Mesenchymal stem cell (in vitro differentiated cells and primary cell): ENCODE results near the gene IFIT2.

Experiments used
- DNase-seq: peaks from one replicate; pipeline ENCODE4 v3.0.0-alpha.2; 2013
- H2AFZ ChIP-seq: one replicate; pipeline ENCODE4 v1.6.1; 2013; ENCODE audit warnings: low read depth, mild to moderate bottlenecking, control low read depth, inconsistent platforms, low read length, moderate library complexity
- H2AK5ac ChIP-seq: 2 replicates; pipeline ENCODE4 v1.6.1; 2013; ENCODE audit warnings: low read length, moderate library complexity, mild to moderate bottlenecking, inconsistent platforms; ENCODE audit not compliant: severe bottlenecking
- H2BK120ac ChIP-seq: one replicate; pipeline ENCODE4 v1.6.1; 2013; ENCODE audit warnings: low read depth, mild to moderate bottlenecking, inconsistent platforms, low read length, moderate library complexity
- H2BK12ac ChIP-seq, 2 experiments: one replicate each; pipeline ENCODE4 v1.6.1; 2013; ENCODE audit warnings: inconsistent platforms in 2 of 2, low read length in 2 of 2, mild to moderate bottlenecking in 2 of 2, moderate library complexity in 2 of 2, control low read depth in 1 of 2
- H2BK15ac ChIP-seq: one replicate; pipeline ENCODE4 v1.6.1; 2013; ENCODE audit warnings: mild to moderate bottlenecking, low read depth, inconsistent platforms; ENCODE audit not compliant: poor library complexity, severe bottlenecking
- H2BK5ac ChIP-seq: 2 replicates; pipeline ENCODE4 v1.6.1; 2013; ENCODE audit warnings: low read depth, mild to moderate bottlenecking, low read length, control low read depth, inconsistent platforms; ENCODE audit not compliant: poor library complexity, severe bottlenecking
- H3K14ac ChIP-seq, 2 experiments: one replicate each; pipeline ENCODE4 v1.6.1; 2013; ENCODE audit warnings: inconsistent platforms in 2 of 2, low read length in 2 of 2, control low read depth in 1 of 2, mild to moderate bottlenecking in 1 of 2, moderate library complexity in 1 of 2
- H3K18ac ChIP-seq, 2 experiments: one replicate each; pipeline ENCODE4 v1.6.1; 2013; ENCODE audit warnings: inconsistent platforms in 2 of 2, low read length in 2 of 2, control low read depth in 1 of 2, low read depth in 1 of 2, mild to moderate bottlenecking in 1 of 2
- H3K23ac ChIP-seq, 2 experiments: one replicate each; pipeline ENCODE4 v1.6.1; 2013; ENCODE audit warnings: inconsistent platforms in 2 of 2, low read length in 2 of 2, mild to moderate bottlenecking in 2 of 2, moderate library complexity in 2 of 2, control low read depth in 1 of 2
- H3K27ac ChIP-seq: 2 replicates; pipeline ENCODE4 v1.5.1; 2013; ENCODE audit warnings: mild to moderate bottlenecking, moderate library complexity, low read length, control low read depth, inconsistent platforms; ENCODE audit not compliant: poor library complexity, severe bottlenecking
- H3K27me3 ChIP-seq, 2 experiments: 2 replicates each; pipeline versions ENCODE4 v1.6.1 to v1.7.0; 2013; ENCODE audit warnings: low read length in 2 of 2, mild to moderate bottlenecking in 2 of 2, moderate library complexity in 2 of 2, control low read depth in 1 of 2, inconsistent platforms in 1 of 2; ENCODE audit not compliant: control insufficient read depth in 1 of 2, insufficient read depth in 1 of 2
- H3K36me3 ChIP-seq, 2 experiments: 2 replicates each; pipeline versions ENCODE4 v1.6.1 to v1.7.0; 2013; ENCODE audit warnings: low read length in 2 of 2, control low read depth in 1 of 2, inconsistent platforms in 1 of 2, low read depth in 1 of 2, mild to moderate bottlenecking in 1 of 2; ENCODE audit not compliant: insufficient read depth in 2 of 2, control insufficient read depth in 1 of 2
- H3K4ac ChIP-seq, 2 experiments: one replicate each; pipeline ENCODE4 v1.6.1; 2013; ENCODE audit warnings: inconsistent platforms in 2 of 2, low read length in 2 of 2, mild to moderate bottlenecking in 2 of 2, moderate library complexity in 2 of 2, control low read depth in 1 of 2, low read depth in 1 of 2
- H3K4me1 ChIP-seq: 2 replicates; pipeline ENCODE4 v1.6.1; 2013; ENCODE audit warnings: low read depth, low read length, control low read depth; ENCODE audit not compliant: control insufficient read depth, insufficient read depth
- H3K4me2 ChIP-seq: 2 replicates; pipeline ENCODE4 v1.6.1; 2013; ENCODE audit warnings: low read length, mild to moderate bottlenecking, inconsistent platforms; ENCODE audit not compliant: poor library complexity, severe bottlenecking
- H3K4me3 ChIP-seq, 2 experiments: 2 replicates each; pipeline versions ENCODE4 v1.5.1 to v1.7.0; 2013; ENCODE audit warnings: low read length in 2 of 2, mild to moderate bottlenecking in 2 of 2, control low read depth in 1 of 2, low read depth in 1 of 2; ENCODE audit not compliant: insufficient read depth in 1 of 2
- H3K79me1 ChIP-seq: replicated peaks from 2 replicates; pipeline ENCODE4 v1.6.1; 2013; ENCODE audit warnings: mild to moderate bottlenecking, control low read depth, low read length, inconsistent platforms; ENCODE audit not compliant: poor library complexity, severe bottlenecking
- H3K9ac ChIP-seq: 2 replicates; pipeline ENCODE4 v1.7.0; 2013; ENCODE audit warnings: mild to moderate bottlenecking, low read length, moderate library complexity
- H3K9me3 ChIP-seq: 2 replicates; pipeline ENCODE4 v1.7.0; 2013; ENCODE audit warnings: mild to moderate bottlenecking, low read length; ENCODE audit not compliant: control insufficient read depth
- H4K8ac ChIP-seq: one replicate; pipeline ENCODE4 v1.6.1; 2013; ENCODE audit warnings: inconsistent platforms, mild to moderate bottlenecking, low read length, moderate library complexity
- H4K91ac ChIP-seq: one replicate; pipeline ENCODE4 v1.6.1; 2013; ENCODE audit warnings: mild to moderate bottlenecking, low read length, inconsistent platforms
- WGBS: methylation state at CpG from one replicate; pipeline ENCODE4 v1.1.7; 2013; ENCODE audit warnings: mixed read lengths; 5-methylcytosine and 5-hydroxymethylcytosine counted together

IFIT2 gene

DNA sequence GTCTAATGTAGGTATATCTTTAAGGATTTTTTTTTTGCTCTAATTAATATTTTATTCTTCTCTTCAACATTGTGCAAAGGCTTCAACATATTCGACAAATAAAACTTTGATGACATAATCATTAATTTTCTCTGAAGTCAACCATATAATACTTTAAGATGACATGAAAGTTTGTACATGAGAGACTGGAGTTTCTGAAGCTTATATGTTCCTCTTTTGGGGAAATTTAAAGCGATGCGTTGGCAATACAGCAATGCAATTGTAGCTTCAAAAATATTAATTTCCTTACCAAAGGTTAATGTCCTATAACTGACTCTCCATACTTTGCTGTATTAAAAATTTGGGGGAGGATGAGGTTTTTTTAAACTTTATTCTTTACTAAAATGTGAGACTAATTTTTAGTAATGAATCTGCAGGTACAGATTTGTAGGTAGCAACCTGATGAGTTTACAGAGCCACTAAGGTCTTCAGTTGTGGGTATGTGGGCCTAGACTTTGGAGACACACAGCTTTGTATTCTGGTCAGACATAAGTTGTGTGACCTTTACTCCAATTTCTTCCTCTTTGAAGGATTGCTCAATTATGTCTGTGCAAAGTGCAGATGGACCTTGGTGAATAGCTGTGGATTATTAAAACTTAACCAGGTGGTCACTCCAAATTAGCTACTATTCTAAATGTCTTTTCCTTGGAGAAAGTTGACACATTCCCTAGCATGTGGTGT, 32.3 kb upstream of the IFIT2 start:
- H2BK120ac ChIP-seq = no peak overlapping the region
- WGBS = no CpG with 5 or more reads among the region's 3 CpGs

DNA sequence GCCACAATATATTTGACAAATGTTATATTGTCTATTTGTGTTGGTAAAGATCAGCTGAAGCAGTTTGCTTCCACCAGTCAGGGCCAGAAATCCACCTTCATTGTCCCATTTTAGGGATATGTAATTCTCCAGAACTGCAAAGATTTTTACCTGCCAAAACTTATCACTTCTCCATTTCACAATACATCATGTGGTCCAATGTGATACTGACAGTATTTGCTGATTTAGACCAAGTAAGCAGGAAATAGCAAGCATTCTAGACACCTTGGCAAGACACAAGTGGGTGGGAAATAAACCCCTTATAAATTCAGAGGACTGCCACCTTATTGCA, 31.7 kb upstream of the IFIT2 start:
- DNase-seq = no peak
- Histone ChIP-seq H3K4ac (no peak overlapping the region), H3K9me3 (no peaks in the 10 kb centered on the region), H3K36me3 (no peaks in the 10 kb centered on the region), H2AFZ (no peak overlapping the region), H4K8ac (no peak overlapping the region), H3K4me1 (peaks cover under 1% of the 10 kb centered on the region), H3K23ac (no peak overlapping the region), H3K79me1 (no peaks in the 10 kb centered on the region), H3K27ac (no peak overlapping the region), H2BK15ac (no peak overlapping the region), H2AK5ac (no peak overlapping the region), H2BK120ac (no peak overlapping the region), H2BK12ac (no peak overlapping the region), H3K18ac (no peak overlapping the region), H4K91ac (no peak overlapping the region), H2BK5ac (no peak overlapping the region), H3K4me3 (no peak overlapping the region), H3K4me2 (no peak overlapping the region), H3K9ac (no peak overlapping the region), H3K27me3 (no peaks in the 10 kb centered on the region), H3K14ac (no peak overlapping the region)

More for the DNA sequence above, 32.3 kb upstream of the IFIT2 start:
- Histone ChIP-seq H3K4me3 (no peak overlapping the region), H3K14ac (no peak overlapping the region), H2BK12ac (no peak overlapping the region), H3K18ac (no peak overlapping the region), H3K27me3 (no peaks in the 10 kb centered on the region), H3K9ac (no peak overlapping the region), H3K9me3 (no peaks in the 10 kb centered on the region), H2BK5ac (no peak overlapping the region), H2AFZ (no peak overlapping the region), H3K79me1 (no peaks in the 10 kb centered on the region), H2BK15ac (no peak overlapping the region), H3K4me1 (no peaks in the 10 kb centered on the region), H2AK5ac (no peak overlapping the region), H3K36me3 (no peaks in the 10 kb centered on the region), H3K4me2 (no peak overlapping the region), H4K91ac (no peak overlapping the region), H3K23ac (no peak overlapping the region), H3K27ac (no peak overlapping the region), H4K8ac (no peak overlapping the region), H3K4ac (no peak overlapping the region)
- no peak for DNase-seq

DNA sequence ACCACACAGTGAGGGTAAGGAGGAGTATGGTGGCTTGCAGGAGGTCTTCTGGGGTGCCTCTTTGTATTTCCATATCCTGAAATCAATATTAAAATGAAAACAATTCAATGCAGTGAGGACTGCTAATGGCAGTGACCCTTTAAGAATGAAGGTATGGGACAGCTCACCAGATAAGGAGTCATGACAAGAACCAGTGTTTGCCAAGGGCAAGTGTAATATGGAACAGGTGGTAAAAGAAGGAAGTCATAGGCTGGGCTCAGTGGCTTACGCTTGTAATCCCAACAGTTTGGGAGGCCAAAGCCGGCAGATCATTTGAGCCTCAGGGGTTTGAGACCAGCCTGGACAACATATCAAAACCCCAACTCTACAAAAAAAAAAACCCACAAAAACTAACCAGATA, 30.3 kb upstream of the IFIT2 start:
- no peaks in the 10 kb centered on the region for H3K79me1 ChIP-seq
- 93% methylated on average over 2 of the region's 2 CpGs for WGBS
- DNase-seq = no peak

DNA sequence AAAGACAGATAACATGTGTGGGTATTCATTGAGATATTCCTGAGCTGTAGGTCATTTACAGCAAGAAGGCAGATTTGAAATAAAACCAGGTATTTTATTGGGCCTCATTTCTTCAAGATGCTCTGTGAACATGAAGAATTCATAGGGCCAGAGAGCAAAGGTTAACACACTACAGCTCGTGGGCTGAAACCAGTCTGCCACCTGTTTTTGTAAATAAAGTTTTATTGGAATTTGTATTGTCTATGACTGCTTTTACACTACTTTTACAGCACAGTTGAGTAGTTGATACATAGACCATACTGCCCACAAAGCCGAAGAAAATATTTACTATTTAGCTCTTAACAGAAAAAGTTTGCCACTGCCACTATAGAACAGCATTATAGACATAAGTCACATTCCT, 28.2 kb upstream of the IFIT2 start:
- 67% methylated on average over 1 of the region's 2 CpGs for WGBS
- H2AFZ ChIP-seq = no peak overlapping the region
- H3K27me3 ChIP-seq = no peaks in the 10 kb centered on the region

More for the DNA sequence above, 30.3 kb upstream of the IFIT2 start:
- H4K8ac ChIP-seq = no peak overlapping the region
- no peak overlapping the region for H2BK12ac ChIP-seq
- no peaks in the 10 kb centered on the region for H3K27me3 ChIP-seq
- H3K14ac ChIP-seq = no peak overlapping the region
- peaks cover 3% of the 10 kb centered on the region for H3K4me1 ChIP-seq
- no peak overlapping the region for H3K9ac ChIP-seq
- no peak overlapping the region for H3K4me2 ChIP-seq
- no peak overlapping the region for H3K23ac ChIP-seq
- H2BK15ac ChIP-seq = no peak overlapping the region
- no peak overlapping the region for H2BK5ac ChIP-seq
- H3K4me3 ChIP-seq = no peak overlapping the region
- no peak overlapping the region for H2AFZ ChIP-seq
- H2BK120ac ChIP-seq = no peak overlapping the region
- no peak overlapping the region for H4K91ac ChIP-seq
- H3K9me3 ChIP-seq = no peaks in the 10 kb centered on the region
- H3K4ac ChIP-seq = no peak overlapping the region
- H3K27ac ChIP-seq = no peak overlapping the region
- H3K36me3 ChIP-seq = no peaks in the 10 kb centered on the region
- no peak overlapping the region for H3K18ac ChIP-seq
- no peak overlapping the region for H2AK5ac ChIP-seq

More for the DNA sequence above, 28.2 kb upstream of the IFIT2 start:
- Histone ChIP-seq H2BK15ac (no peak overlapping the region), H3K9me3 (no peaks in the 10 kb centered on the region), H3K36me3 (no peaks in the 10 kb centered on the region), H3K4me1 (peaks cover 3% of the 10 kb centered on the region), H3K4ac (no peak overlapping the region), H2BK5ac (no peak overlapping the region), H2AK5ac (no peak overlapping the region), H3K27ac (no peak overlapping the region), H3K9ac (no peak overlapping the region), H4K91ac (no peak overlapping the region), H3K14ac (no peak overlapping the region), H3K4me3 (no peak overlapping the region), H2BK120ac (no peak overlapping the region), H3K18ac (no peak overlapping the region), H3K4me2 (no peak overlapping the region), H3K23ac (no peak overlapping the region), H3K79me1 (no peaks in the 10 kb centered on the region), H2BK12ac (no peak overlapping the region), H4K8ac (no peak overlapping the region)
- DNase-seq = no peak
